T1000 (cell line): ENCODE results near the gene PNPLA3.

Experiments used
- DNase-seq: peaks from one replicate; lab custom pipeline; 2025; ENCODE audit warnings: mixed read lengths; lab: John Stamatoyannopoulos, UW

The PNPLA3 gene

DNA sequence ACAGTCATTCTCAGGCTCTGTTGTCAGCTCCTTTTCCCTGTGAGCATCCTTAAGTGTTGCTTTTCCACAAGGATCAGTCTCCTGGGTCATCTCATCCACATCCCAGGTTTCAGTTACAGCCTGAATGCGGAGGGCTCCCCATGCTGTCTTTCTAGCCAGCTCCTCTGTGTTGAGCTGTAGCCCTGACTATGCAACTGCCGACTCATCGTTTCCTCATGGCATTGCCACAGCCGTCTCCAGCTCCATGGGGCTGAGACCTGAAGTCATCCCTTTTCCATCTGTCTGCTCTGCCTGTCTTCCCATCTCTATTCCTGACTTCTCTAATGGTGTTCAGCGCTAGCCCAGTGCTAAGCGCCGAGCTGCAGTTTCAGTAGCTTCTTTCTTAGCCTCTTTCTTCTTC lies 43.5 kb downstream of the PNPLA3 start:
- no peak for DNase-seq

GRCh38 chr22:43968614-43969013 lies 45.0 kb downstream of the PNPLA3 start:
- no peak for DNase-seq

DNA sequence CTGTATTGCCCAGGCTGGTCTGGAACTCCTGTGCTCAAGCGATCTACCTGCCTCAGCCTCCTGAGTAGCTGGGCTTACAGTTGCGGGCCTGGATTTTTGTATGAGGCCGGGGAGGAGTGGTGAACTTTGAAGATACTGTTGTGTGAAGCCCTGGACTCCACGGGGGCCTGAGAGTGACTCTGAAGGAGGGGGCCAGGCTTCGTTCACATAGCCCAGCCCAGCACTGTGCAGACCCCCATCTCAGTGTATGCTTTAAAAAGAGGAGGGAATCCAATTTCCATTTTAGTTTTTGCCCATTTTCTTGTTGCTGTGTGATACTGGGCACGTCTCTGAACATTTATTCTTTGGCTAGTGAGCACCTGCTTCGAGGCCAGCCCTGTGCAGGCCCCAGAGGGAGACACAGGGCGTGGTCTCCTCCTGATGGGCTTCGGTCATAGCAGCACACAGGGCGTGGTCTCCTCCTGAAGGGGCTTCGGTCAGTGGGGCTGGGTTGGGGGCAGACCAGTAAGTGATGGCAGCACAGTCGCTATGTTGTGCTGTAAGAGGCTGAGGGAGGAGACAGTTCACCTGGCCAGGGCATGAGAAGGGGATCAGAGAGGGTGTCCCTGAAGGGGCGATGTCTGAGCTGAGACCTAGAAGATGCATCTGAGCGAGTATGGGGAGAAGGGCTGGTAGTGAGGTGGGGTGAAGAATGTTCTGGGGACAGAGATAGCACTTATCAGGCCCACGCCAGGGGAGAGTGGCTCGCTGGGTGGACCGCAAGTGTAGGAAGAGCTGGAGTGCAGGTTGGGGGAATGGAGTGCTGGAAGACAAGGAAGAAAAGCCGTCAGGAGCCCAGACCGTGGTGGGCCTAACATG lies 45.6 kb downstream of the PNPLA3 start:
- DNase-seq = no peak

DNA sequence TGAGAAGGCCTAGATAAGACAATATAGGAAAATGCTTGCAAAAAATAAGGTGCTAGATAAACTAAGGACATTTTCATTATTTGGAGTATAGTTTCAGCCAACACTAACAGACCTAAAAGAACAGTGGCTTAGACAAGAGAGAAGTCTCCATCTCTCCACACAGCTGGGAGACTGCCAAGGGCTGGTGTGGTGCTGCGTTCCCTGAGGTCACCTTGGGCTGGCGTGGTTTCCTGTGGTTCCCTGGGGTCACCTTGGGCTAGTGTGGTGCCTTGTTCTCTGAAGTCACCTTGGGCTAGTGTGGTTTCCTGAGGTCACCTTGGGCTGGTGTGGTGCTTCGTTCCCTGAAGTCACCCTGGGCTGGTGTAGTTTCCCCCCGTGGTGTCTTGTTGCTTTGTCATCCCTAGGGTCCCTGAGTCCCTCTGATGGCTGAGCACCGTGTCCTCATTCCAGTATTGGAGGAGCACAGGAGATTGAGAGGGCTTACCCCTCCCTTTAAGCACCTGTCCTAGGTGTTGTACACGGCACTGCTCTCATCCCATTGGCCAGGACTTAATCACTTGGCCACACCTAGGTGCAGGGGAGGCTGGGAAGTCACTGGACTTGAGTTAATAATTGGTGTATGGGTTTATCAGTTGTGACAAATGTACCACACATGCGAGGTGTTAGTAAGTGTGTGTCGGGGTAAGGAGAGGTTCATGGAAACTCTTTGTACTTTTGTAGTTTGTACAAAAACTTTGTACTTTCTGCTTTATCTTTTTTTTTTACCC lies 46.6 kb downstream of the PNPLA3 start:
- no peak for DNase-seq

- no peak for DNase-seq
Measured at GRCh38 chr22:43971112-43971511, 47.5 kb downstream of the PNPLA3 start.

- DNase-seq = no peak
Measured at GRCh38 chr22:43972931-43973462, 49.4 kb downstream of the PNPLA3 start.

GRCh38 chr22:43974028-43974545 lies 50.5 kb downstream of the PNPLA3 start:
- DNase-seq = no peak

DNA sequence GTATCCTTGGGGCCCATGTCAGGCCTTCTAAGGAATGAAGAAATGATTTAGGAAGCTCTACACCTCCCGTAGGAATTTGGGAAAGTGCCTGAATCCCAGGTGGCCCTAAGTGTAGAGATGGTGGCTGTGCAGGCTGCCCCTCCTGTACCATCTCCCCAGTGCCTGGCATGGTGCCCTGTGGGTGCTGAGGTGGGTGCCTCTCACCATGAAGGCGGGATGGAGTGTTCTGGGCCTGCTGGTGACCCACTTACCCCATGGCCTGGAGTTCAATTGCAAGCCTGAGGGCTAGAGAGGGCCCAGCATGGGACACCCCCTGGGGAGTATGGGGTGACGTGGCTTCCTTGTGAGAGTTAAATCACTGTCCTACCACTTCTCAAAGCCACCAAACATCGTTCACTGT lies 51.4 kb downstream of the PNPLA3 start:
- DNase-seq = no peak

DNA sequence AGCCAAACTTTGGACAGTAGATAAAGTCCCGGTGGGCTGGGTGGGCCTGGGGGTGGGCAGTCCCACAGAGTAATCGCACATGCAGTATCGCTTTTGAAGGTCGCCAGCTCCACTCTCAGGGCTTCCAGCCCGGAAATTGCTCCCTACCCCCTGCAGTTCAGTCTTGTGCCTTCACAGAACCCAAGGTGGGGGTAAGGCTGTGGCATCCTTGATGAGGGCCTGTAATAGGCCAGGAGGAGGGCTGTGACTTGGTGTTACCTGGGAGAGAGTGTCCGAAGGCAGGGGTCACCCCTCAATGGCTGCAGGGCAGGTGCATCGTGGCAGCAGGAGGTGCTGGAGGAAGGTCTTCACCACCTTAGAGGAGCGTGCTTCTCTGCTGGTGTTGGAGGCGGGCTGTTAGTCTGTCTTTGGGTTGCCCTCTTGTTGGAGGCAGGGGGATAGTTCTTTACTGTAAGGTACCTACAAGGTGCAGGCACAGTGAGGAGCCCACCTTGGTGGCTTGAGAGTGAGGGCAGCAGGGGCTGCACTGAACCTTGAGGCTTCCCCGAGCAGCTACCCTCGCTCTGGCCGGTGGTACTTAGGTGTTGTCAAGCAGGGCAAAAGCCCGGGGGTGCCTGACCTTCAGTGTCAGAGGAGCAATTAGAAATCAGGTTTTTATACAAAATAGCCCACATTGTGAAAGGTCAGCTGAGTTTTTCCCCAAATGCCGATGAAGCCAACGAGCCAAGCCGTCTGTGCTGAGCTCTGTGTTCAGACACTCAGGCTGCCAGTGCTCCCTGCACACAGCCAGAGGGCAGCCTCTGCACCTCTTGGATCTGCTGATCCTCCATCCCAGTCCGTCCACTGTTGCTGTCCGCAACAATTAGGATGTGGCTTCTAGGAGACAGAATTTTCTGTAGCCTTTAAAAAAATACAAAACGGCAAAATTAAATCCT lies 53.5 kb downstream of the PNPLA3 start:
- no peak for DNase-seq

DNA sequence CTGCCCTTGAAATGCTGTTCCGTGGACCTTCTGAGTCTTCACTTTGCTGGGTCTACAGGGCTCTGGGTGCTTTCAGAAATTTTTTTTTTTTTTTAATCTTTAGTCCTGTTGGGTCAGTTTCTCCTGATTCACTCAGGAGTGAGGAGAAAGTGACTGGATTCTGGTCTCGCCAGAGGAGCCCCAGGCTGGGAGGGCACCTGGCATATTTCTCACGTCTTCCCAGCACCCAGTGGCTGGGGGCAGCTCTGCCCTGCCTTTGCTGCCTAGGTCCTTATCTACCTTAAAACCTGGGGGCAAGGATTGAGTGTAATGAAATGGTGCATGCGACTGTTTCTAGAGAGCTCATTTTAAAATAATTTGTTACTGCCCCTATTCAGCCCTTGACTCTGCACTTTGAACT lies 55.0 kb downstream of the PNPLA3 start:
- DNase-seq = no peak

DNA sequence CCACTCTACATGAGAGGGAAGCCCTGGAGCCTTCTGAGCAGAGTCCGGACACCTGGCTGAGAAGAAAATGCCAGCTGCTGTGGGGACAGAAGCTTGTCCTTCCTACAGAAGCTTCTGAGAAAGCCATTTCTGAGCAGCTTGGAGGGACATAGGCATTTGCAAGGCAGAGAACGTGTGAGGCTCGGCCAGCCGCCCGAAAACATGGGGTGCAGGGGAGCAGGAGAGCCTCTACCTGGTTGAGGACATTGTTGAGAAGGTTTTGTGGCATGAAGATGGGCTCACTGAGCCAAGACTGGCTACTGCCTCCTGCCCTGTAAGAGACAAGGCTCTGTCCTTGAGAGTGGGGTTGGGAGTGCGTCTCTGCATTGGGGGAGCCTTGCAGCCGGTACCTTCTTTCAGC lies 57.0 kb downstream of the PNPLA3 start:
- DNase-seq = no peak

- no peak for DNase-seq
Measured at GRCh38 chr22:43980996-43981395, 57.4 kb downstream of the PNPLA3 start.

DNA sequence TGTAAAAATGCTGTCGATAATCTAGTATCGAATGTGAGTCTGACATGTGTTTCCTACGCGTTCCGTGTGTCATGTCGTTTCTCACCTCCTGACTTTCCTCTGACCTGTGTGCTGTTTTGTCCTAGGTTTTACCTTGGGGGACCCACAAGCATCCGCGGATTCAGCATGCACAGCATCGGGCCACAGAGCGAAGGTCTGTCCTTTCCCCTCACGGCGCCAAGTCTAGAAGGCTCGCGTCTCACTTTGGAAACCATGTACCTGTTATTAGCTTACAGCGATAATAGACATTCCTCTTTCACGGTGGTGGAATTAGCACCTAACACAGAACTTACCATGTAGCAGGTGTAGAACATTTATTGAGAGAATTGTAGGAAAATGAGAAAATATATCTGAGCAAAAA lies 60.2 kb downstream of the PNPLA3 start:
- no peak for DNase-seq

DNA sequence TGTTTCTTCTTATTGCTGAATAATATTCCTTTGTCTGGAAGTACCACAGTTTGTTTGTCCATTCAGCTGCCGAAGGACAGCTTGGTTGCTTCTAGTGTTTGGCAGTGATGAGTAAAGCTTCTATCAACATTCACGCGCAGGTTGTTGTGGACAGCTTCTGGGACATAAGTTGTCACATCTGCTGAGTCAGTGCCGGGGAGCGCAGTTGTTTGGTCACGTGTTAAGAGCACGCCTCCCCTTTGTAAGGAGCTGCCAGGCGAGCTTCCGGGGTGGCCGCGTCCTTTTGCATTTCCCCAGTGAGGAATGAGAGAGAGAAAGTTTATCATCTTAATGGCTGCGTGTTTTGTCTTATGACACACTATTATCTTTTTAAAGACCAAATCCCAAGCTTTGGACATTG lies 61.9 kb downstream of the PNPLA3 start:
- DNase-seq = no peak

- no peak for DNase-seq
Measured at GRCh38 chr22:43988116-43988820, 64.7 kb downstream of the PNPLA3 start.

GRCh38 chr22:43988960-43989359 lies 65.4 kb downstream of the PNPLA3 start:
- no peak for DNase-seq

DNA sequence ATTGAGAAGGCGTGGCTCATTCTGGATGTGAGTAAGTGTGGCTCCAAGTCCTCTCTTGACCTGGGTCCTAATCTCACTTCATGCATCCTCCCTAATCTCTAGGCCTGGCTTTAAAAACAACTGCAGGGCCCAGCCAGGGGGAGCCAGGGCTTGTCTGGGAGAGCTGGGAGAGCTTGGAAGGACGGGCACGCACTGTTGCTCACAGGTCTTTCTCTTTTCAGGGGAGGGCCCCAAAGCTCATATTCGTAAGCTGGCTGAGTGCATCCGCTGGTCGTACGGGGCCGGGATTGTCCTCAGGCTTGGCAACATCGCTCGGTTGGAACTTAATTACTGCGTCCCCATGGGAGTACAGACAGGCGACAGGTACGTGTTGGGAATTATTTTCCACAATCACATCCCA lies 66.4 kb downstream of the PNPLA3 start:
- no peak for DNase-seq

DNA sequence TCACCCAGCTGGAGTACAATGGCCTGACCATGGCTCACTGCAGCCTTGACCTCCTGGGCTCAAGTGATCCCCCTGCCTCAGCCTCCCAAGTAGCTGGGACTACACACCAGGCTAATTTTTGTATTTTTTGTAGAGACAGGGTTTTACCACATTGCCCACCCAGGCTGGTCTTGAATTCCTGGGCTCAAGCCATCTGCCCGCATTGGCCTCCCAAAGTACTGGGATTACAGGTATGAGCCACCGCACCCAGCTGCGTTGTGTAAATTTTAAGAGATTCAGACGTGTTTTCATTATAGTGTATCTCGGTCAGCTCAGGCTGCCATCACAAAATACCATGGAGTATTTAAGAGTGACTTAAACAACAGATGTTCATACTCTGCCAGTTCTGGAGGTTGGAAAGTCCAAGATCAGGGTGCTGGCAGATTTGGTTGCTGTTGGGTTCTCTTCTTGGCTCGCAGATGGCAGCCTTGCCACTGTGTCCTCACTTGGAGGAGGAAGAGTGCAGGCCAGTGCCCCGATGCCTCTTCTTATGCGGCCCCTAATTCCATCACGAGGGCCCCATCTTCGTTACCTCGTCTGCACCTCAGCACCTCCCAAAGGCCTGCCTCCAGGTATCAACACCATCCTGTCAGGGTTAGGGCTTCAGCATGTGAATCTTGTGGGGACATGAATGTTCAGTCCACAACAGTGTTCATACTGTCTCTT lies 67.9 kb downstream of the PNPLA3 start:
- DNase-seq = no peak

DNA sequence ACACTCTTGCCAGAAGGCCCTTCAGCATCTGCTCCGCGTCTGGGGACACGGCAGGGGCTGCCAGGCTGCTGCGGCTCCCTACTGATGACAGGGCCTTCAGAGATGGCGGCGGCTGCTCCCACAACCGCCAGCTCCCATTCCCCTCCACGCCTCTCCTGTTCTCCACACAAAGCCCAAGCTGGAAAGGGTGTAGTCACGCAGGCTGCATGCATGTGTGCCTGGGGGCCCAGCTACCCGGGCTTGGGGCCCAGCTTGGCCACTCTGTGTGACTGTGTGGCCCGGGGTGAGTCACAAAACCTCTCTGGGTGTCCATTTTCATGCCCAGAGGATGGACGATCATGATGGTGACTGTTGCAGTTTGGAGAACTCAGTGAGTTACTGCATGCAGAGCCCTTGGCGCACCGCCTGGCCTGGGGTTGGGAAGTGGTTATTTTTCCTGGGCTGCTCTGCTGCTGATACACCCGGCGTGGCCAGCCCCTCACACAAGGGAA lies 68.8 kb downstream of the PNPLA3 start:
- peak; percentile 7 for DNase-seq

DNA sequence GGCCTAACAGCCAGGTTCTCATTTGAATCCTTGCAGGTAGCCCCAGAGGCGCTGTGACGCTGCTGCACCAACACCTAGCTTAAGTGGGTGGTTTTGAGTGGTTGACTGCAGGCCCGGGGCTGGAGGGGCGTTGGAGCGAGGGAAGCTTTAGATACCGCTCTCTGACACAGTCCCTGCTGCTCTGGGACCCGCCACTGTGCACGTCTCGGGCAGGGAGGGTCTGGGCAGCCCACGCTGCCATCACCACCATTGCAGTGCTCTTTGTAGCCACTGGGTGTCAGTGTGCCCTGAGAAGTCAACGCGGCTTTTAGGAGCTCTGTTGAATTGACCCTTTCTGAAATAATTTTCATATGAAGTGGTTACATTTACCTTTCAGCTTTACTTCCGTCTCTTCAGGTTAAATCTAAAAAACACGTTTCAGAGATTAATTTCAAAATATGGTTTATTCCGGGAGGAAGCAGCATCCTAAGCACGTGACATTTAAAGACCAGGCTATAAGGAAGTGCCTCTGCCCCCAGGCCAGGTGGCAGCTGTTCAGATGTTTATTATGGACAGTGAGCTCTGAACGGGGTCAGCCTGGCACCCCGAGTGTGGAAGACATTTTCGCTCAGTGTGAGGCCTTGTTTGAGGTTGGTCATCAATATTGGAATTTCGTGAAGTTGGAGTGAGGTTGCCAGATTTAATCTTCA lies 69.6 kb downstream of the PNPLA3 start:
- peak; percentile 23 for DNase-seq
